LNCAP (cell line): ENCODE measurements around the gene PREX1.

Experiments
- TF ChIP-seq, protein P1 (sequence below): fragments of 450-650 bp; IDR thresholded peaks from 2 replicates; pipeline ENCODE4 v1.5.1; 2017; ENCODE audit warnings: mild to moderate bottlenecking

Gene PREX1

GRCh38 chr20:48711696-48712464 lies 115.9 kb downstream of the PREX1 start:
- TF ChIP-seq, protein P1, sequence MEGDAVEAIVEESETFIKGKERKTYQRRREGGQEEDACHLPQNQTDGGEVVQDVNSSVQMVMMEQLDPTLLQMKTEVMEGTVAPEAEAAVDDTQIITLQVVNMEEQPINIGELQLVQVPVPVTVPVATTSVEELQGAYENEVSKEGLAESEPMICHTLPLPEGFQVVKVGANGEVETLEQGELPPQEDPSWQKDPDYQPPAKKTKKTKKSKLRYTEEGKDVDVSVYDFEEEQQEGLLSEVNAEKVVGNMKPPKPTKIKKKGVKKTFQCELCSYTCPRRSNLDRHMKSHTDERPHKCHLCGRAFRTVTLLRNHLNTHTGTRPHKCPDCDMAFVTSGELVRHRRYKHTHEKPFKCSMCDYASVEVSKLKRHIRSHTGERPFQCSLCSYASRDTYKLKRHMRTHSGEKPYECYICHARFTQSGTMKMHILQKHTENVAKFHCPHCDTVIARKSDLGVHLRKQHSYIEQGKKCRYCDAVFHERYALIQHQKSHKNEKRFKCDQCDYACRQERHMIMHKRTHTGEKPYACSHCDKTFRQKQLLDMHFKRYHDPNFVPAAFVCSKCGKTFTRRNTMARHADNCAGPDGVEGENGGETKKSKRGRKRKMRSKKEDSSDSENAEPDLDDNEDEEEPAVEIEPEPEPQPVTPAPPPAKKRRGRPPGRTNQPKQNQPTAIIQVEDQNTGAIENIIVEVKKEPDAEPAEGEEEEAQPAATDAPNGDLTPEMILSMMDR = no peak

GRCh38 chr20:48711044-48711428 lies 116.8 kb downstream of the PREX1 start:
- TF ChIP-seq, protein P1 = no peak

GRCh38 chr20:48710341-48711043 lies 117.3 kb downstream of the PREX1 start:
- TF ChIP-seq, protein P1 = no peak

- TF ChIP-seq, protein P1 = no peak
Measured at GRCh38 chr20:48709744-48710143, 118.1 kb downstream of the PREX1 start.

GRCh38 chr20:48709058-48709691 lies 118.6 kb downstream of the PREX1 start:
- TF ChIP-seq, protein P1 = no peak

- TF ChIP-seq, protein P1 = no peak
Measured at GRCh38 chr20:48708630-48709029, 119.2 kb downstream of the PREX1 start.

- TF ChIP-seq, protein P1 = no peak
Measured at GRCh38 chr20:48708116-48708515, 119.7 kb downstream of the PREX1 start.
